Endodermal cell (in vitro differentiated cells): ENCODE results near the gene PRKCD. TPM values are rescaled to one million over a fixed set of nuclear protein-coding genes. Genes with fewer than 3 reads are reported as not detected.

Source experiments
- DNase-seq: peaks from one replicate; pipeline ENCODE4 v3.0.0-alpha.2; 2017
- H3K27ac ChIP-seq: 2 replicates; pipeline ENCODE4 v1.5.1; 2013; ENCODE audit warnings: mild to moderate bottlenecking, low read depth, low read length, moderate library complexity
- H3K27me3 ChIP-seq: 2 replicates; pipeline ENCODE4 v1.6.1; 2013; ENCODE audit warnings: mild to moderate bottlenecking, low read length, moderate library complexity; ENCODE audit not compliant: insufficient read depth, control insufficient read depth, poor library complexity, severe bottlenecking
- H3K36me3 ChIP-seq: 2 replicates; pipeline ENCODE4 v1.7.0; 2013; ENCODE audit warnings: mild to moderate bottlenecking, low read length, moderate library complexity; ENCODE audit not compliant: control insufficient read depth, insufficient read depth
- H3K4me1 ChIP-seq: one replicate; pipeline ENCODE4 v1.7.0; 2013; ENCODE audit warnings: low read length; ENCODE audit not compliant: control insufficient read depth, insufficient read depth
- H3K4me3 ChIP-seq: 2 replicates; pipeline ENCODE4 v1.5.1; 2013; ENCODE audit warnings: mild to moderate bottlenecking, low read length, moderate library complexity
- H3K9ac ChIP-seq: 2 replicates; pipeline ENCODE4 v1.6.1; 2013; ENCODE audit warnings: mild to moderate bottlenecking, low read length, moderate library complexity; ENCODE audit not compliant: poor library complexity, severe bottlenecking; ENCODE audit errors: extremely low read depth
- H3K9me3 ChIP-seq: 2 replicates; pipeline ENCODE4 v1.6.1; 2013; ENCODE audit warnings: mild to moderate bottlenecking, low read length, moderate library complexity; ENCODE audit not compliant: control insufficient read depth
- H3K27ac Mint-ChIP-seq: 2 replicates; pipeline ENCODE4 v1.8.0; 2020; ENCODE audit warnings: mixed read lengths
- H3K27me3 Mint-ChIP-seq: 2 replicates; pipeline ENCODE4 v1.8.0; 2021; ENCODE audit warnings: mild to moderate bottlenecking, mixed read lengths; ENCODE audit not compliant: insufficient read depth
- H3K36me3 Mint-ChIP-seq: 2 replicates; pipeline ENCODE4 v1.8.0; 2020; ENCODE audit warnings: low read depth, mixed read lengths
- H3K4me1 Mint-ChIP-seq: 2 replicates; pipeline ENCODE4 v1.8.0; 2020; ENCODE audit warnings: mixed read lengths
- H3K4me3 Mint-ChIP-seq: 2 replicates; pipeline ENCODE4 v1.8.0; 2020; ENCODE audit warnings: mild to moderate bottlenecking, moderate library complexity, mixed read lengths
- H3K9me3 Mint-ChIP-seq: 2 replicates; pipeline ENCODE4 v1.8.0; 2020; ENCODE audit warnings: mild to moderate bottlenecking, mixed read lengths
- CTCF ChIP-seq: fragments of 200-600 bp; sonication (generic); conservative IDR thresholded peaks from 2 replicates; pipeline ENCODE4 v1.5.0; 2021; ENCODE audit warnings: antibody characterized with exemption, mild to moderate bottlenecking
- WGBS, 2 experiments: methylation state at CpG; one replicate each; pipeline versions ENCODE4 v1.1.5 to v1.1.7; 2013; ENCODE audit warnings: missing lambda C conversion rate in 2 of 2, mixed read lengths in 1 of 2; ENCODE audit not compliant: insufficient coverage in 1 of 2, insufficient read length in 1 of 2; 5-methylcytosine and 5-hydroxymethylcytosine counted together
- total RNA-seq, 2 donors: library from RNA; stranded (reverse); fragmentation: NEBNext Ultra II Directional in 1 of 2; extraction: Animal tissue kit (Norgen Biotek cat#: 25700) in 1 of 2; gene quantifications; 2 replicates in 1 of 2; 3 replicates in 1 of 2; pipeline ENCODE4 v1.2.1, GENCODE V29; 2021

PRKCD gene
- total RNA-seq, 2 donors from 2014 or later: 19.9 to 26.6 TPM

- H3K36me3 ChIP-seq: peaks cover 6% of the 10 kb centered on the region
- no peaks in the 10 kb centered on the region for H3K4me1 Mint-ChIP-seq
- no peak for TF ChIP-seq CTCF
- no peaks in the 10 kb centered on the region for H3K27me3 Mint-ChIP-seq
- H3K36me3 Mint-ChIP-seq: peaks cover 22% of the 10 kb centered on the region
- H3K27ac Mint-ChIP-seq: no peak overlapping the region
- no peaks in the 10 kb centered on the region for H3K27me3 ChIP-seq
- no peak overlapping the region for H3K4me3 Mint-ChIP-seq
- DNase-seq: no peak
- H3K4me3 ChIP-seq: no peak overlapping the region
- 95 to 97% methylated on average over 8 to 11 of the region's 11 CpGs for WGBS, 2 experiments
- no peaks in the 10 kb centered on the region for H3K4me1 ChIP-seq
- H3K27ac ChIP-seq: no peak overlapping the region
- no peak overlapping the region for H3K9ac ChIP-seq
- no peaks in the 10 kb centered on the region for H3K9me3 ChIP-seq
- H3K9me3 Mint-ChIP-seq: no peaks in the 10 kb centered on the region
Observed at GRCh38 chr3:53180305-53181023, 19.5 kb downstream of the PRKCD start.

- no peaks in the 10 kb centered on the region for H3K4me1 ChIP-seq
- no peak overlapping the region for H3K9ac ChIP-seq
- no peaks in the 10 kb centered on the region for H3K27me3 ChIP-seq
- H3K9me3 Mint-ChIP-seq: no peaks in the 10 kb centered on the region
- no peak overlapping the region for H3K4me3 ChIP-seq
- H3K27ac ChIP-seq: no peak overlapping the region
- no peak for TF ChIP-seq CTCF
- peaks cover 6% of the 10 kb centered on the region for H3K36me3 ChIP-seq
- H3K27ac Mint-ChIP-seq: no peak overlapping the region
- peaks cover 25% of the 10 kb centered on the region for H3K36me3 Mint-ChIP-seq
- no peak for DNase-seq
- H3K4me3 Mint-ChIP-seq: no peak overlapping the region
- no peaks in the 10 kb centered on the region for H3K27me3 Mint-ChIP-seq
- 80 to 100% methylated on average over 1 to 4 of the region's 4 CpGs for WGBS, 2 experiments
- no peaks in the 10 kb centered on the region for H3K9me3 ChIP-seq
- no peaks in the 10 kb centered on the region for H3K4me1 Mint-ChIP-seq
Observed at GRCh38 chr3:53181024-53181371, 20.0 kb downstream of the PRKCD start.

- Histone ChIP-seq H3K9ac (no peak overlapping the region), H3K27ac (no peak overlapping the region), H3K36me3 (peaks cover 6% of the 10 kb centered on the region), H3K4me1 (no peaks in the 10 kb centered on the region), H3K4me3 (no peak overlapping the region), H3K27me3 (no peaks in the 10 kb centered on the region), H3K9me3 (no peaks in the 10 kb centered on the region)
- H3K4me3 Mint-ChIP-seq: no peak overlapping the region
- no peaks in the 10 kb centered on the region for H3K27me3 Mint-ChIP-seq
- WGBS, 2 experiments: 94 to 100% methylated on average over 10 to 11 of the region's 11 CpGs
- H3K4me1 Mint-ChIP-seq: no peaks in the 10 kb centered on the region
- H3K9me3 Mint-ChIP-seq: no peaks in the 10 kb centered on the region
- peaks cover 29% of the 10 kb centered on the region for H3K36me3 Mint-ChIP-seq
- TF ChIP-seq CTCF: peak; percentile 25
- no peak for DNase-seq
- H3K27ac Mint-ChIP-seq: no peak overlapping the region
Observed at GRCh38 chr3:53181528-53181927, 20.5 kb downstream of the PRKCD start.
